Pancreas (tissue), 10 donors: Measurements from ENCODE around the gene PWP2. TPM values are rescaled to one million over a fixed set of nuclear protein-coding genes. Genes with fewer than 3 reads are reported as not detected.
A peak's percentile ranks its signal among the peaks of the same experiment; 100 is the strongest.

ENCODE experiments used
- ATAC-seq, 4 donors: fragments of 200-7000 bp; cut with Tn5 transposase; one replicate each; pipeline versions ENCODE4 v1.8.0 to v1.9.1; 2020; ENCODE audit warnings: mild to moderate bottlenecking in 4 of 4, moderate library complexity in 4 of 4
- DNase-seq, 6 donors: peaks; one replicate each; pipeline ENCODE4 v3.0.0-alpha.2; 2020
- FAIRE-seq: peaks from 2 replicates; lab custom pipeline; 2012; peaks lifted over from hg19 to GRCh38; lab: Jason Lieb, UNC
- H3K27ac ChIP-seq, 4 donors: fragments of 200-600 bp; sonication (generic); 1 replicate in 3 of 4; 2 replicates in 1 of 4; pipeline versions ENCODE4 v1.5.0 to v1.8.0; 2020
- H3K27me3 ChIP-seq, 4 donors: fragments of 200-600 bp; one replicate each; pipeline ENCODE4 v1.8.0; 2021
- H3K36me3 ChIP-seq, 3 donors: fragments of 200-600 bp; sonication (generic) in 1 of 3; one replicate each; pipeline versions ENCODE4 v1.5.0 to v1.8.0; 2020 to 2021
- H3K4me1 ChIP-seq, 3 donors: fragments of 200-600 bp; one replicate each; pipeline ENCODE4 v1.8.0; 2021
- H3K4me3 ChIP-seq, 4 donors: fragments of 200-600 bp; sonication (generic) in 2 of 4; one replicate each; pipeline versions ENCODE4 v1.5.0 to v1.8.0; 2020 to 2021
- H3K9me3 ChIP-seq, 4 donors: fragments of 200-600 bp; one replicate each; pipeline ENCODE4 v1.8.0; 2021
- WGBS, 2 donors: extraction: QIAGEN DNeasy Blood & Tissue Kit; methylation state at CpG; one replicate each; pipeline ENCODE4 v1.1.7; 2013; 5-methylcytosine and 5-hydroxymethylcytosine counted together
- intact Hi-C, 3 donors: fragments of 100-400 bp; cut with DNase I; formaldehyde crosslinking; loops; one replicate each; pipeline versions ENCODE4 v1.11.1 to v1.14.2; 2022
- polyA plus RNA-seq, 2 donors: library from polyadenylated mRNA; stranded (reverse); fragments of 200-250 nt; gene quantifications; one replicate each; pipeline ENCODE4 v1.2.3, GENCODE V29; 2013
- total RNA-seq, 6 donors: library from RNA; stranded (reverse); fragmentation: NEBNext Ultra II Directional in 4 of 6; extraction: Animal tissue kit (Norgen Biotek cat#: 25700) in 4 of 6; gene quantifications; one replicate each; pipeline versions ENCODE4 v1.2.1 to v1.2.4, GENCODE V29; 2021 to 2023
- TF ChIP-seq, protein P1 (sequence below), 4 donors: fragments of 200-600 bp; sonication (generic) in 3 of 4; IDR thresholded peaks; one replicate each; pipeline versions ENCODE4 v1.5.0 to v1.8.0; 2021; ENCODE audit warnings: antibody characterized with exemption in 4 of 4
- donor health status: healthy with polysubstance abuse.
- donor health status: DM: no; HTN: no; CAD: no; lungs with moderate emphysema.
- donor health status: DM: no; HTN: no; CAD: no.
- donor health status: control.
- donor health status: control.
- donor health status: Bipolar disorder and iron deficiency.
- donor health status: DM: yes; HTN: yes; CAD: no.
- donor health status: DM: no; HTN: no; CAD: no.
- donor health status: DM: no; HTN: no; CAD: no.
- donor health status: DM: yes; HTN: yes; CAD: no.

The PWP2 gene
- total and polyA plus RNA-seq, 8 donors, result 0.87 to 10.5 (median 2.9) TPM

DNA sequence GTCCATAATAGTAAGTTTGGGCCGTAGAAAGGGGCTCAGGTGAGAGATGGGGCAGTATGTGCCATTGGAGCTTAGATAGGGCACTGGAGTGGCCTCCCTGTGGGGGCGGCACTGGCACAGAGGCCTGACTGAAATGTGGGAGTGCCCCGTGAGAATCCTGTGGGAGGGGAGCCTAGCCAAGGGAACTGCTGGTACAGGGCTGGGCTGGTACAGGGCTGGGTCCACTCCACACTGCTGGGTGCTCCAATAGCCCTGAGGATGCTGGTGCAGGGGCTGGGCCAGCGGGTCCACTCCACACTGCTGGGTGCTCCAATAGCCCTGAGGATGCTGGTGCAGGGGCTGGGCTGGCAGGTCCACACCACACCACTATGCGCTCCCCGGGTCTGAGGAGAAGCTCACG is 44.8 kb upstream of the PWP2 start:
- no peaks in the 10 kb centered on the region for H3K9me3 ChIP-seq
- H3K27me3 ChIP-seq, result no peaks in the 10 kb centered on the region
- ATAC-seq (no peak), DNase-seq (no peak), FAIRE-seq (no peak)
- H3K27ac ChIP-seq, result no peak overlapping the region
- no peak overlapping the region for H3K4me3 ChIP-seq
- WGBS, 2 donors, result 94% methylated on average over 7 of the region's 7 CpGs
- peaks cover 0 to 14% (median 5%) of the 10 kb centered on the region in 3 donors for H3K36me3 ChIP-seq
- intact Hi-C loops, result no loop called here
- H3K4me1 ChIP-seq, result no peaks in the 10 kb centered on the region
- TF ChIP-seq, protein P1, sequence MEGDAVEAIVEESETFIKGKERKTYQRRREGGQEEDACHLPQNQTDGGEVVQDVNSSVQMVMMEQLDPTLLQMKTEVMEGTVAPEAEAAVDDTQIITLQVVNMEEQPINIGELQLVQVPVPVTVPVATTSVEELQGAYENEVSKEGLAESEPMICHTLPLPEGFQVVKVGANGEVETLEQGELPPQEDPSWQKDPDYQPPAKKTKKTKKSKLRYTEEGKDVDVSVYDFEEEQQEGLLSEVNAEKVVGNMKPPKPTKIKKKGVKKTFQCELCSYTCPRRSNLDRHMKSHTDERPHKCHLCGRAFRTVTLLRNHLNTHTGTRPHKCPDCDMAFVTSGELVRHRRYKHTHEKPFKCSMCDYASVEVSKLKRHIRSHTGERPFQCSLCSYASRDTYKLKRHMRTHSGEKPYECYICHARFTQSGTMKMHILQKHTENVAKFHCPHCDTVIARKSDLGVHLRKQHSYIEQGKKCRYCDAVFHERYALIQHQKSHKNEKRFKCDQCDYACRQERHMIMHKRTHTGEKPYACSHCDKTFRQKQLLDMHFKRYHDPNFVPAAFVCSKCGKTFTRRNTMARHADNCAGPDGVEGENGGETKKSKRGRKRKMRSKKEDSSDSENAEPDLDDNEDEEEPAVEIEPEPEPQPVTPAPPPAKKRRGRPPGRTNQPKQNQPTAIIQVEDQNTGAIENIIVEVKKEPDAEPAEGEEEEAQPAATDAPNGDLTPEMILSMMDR (IDR thresholded peaks at IDR 0.05), result no peak

DNA sequence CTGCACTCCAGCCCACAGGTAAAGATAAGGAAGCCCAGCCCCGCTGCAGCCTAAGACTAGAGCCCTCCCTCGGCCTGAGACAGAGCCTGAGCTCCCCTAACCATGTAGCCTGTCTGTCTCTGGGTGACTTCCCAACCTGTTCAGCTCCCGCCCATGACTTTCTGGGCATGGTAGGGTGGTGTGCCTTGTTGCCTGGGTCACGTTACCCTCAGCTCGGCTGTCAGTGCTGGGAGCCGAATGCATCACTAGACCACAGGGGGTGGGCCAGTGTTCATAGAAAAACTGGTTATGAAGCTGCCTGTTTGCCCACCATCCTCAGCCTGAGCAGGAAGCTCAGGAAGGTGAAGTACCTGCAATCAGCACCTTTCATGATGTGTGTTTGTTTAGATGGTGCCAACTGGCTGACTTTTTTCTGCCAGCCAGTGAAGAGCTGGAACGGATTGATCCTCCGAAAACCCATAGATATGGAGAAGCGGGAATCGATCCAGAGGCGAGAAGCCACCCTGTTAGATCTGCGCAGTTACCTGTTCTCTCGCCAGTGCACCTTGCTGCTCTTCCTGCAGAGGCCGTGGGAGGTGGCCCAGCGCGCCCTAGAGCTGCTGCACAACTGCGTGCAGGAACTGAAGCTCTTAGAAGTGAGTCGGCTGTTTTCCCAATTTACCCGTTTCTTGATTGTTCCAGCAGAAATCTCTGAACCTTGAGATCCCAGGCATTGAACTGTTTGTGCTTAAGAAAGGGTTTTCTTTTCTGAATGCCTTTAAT is 43.9 kb upstream of the PWP2 start:
- TF ChIP-seq, protein P1 (IDR thresholded peaks at IDR 0.05), result no peak
- Histone ChIP-seq H3K9me3 (no peaks in the 10 kb centered on the region), H3K36me3 (peaks cover 0 to 14% (median 5%) of the 10 kb centered on the region in 3 donors), H3K4me1 (no peaks in the 10 kb centered on the region), H3K4me3 (no peak overlapping the region), H3K27me3 (no peaks in the 10 kb centered on the region), H3K27ac (no peak overlapping the region)
- DNase-seq (no peak), ATAC-seq (no peak), FAIRE-seq (no peak)
- intact Hi-C loops, result no loop called here
- 92 to 94% methylated on average over 19 of the region's 19 CpGs for WGBS, 2 donors

DNA sequence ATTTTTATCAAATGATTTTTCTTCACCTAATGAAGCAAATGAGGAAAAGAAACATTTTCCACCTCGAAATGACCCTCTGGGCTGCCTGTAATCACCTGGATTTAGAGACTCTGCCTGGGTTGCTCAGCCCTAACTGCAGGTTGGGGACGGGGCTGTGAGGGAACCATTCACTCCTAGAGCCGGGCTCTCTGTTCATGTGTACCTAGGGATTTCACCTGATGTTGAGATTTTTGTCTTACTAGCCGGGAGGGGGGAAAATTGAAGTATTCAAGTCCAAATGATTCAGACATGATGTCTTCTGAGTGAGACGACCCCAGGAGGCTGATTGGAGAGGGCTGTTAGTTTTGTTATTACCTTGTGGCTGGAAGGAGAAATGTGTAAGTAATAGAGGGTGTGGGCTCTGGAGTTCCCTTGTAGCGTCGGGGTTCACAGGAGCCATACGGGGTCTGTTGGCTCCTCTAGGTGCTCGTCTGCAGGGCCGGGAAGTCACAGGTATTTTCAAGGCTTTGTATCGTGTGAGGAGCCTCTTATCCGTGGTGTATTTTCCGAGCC is 42.3 kb upstream of the PWP2 start:
- DNase-seq, result no peak
- H3K9me3 ChIP-seq, result no peaks in the 10 kb centered on the region
- no peaks in the 10 kb centered on the region for H3K27me3 ChIP-seq
- H3K36me3 ChIP-seq, result peaks cover 0 to 5% (median 5%) of the 10 kb centered on the region in 3 donors
- no peak for FAIRE-seq
- ATAC-seq, result no peak
- H3K27ac ChIP-seq, result no peak overlapping the region
- H3K4me1 ChIP-seq, result no peaks in the 10 kb centered on the region
- H3K4me3 ChIP-seq, result no peak overlapping the region
- TF ChIP-seq, protein P1 (IDR thresholded peaks at IDR 0.05), result no peak
- intact Hi-C loops, result no loop called here
- WGBS, 2 donors, result 90 to 92% methylated on average over 13 of the region's 13 CpGs

DNA sequence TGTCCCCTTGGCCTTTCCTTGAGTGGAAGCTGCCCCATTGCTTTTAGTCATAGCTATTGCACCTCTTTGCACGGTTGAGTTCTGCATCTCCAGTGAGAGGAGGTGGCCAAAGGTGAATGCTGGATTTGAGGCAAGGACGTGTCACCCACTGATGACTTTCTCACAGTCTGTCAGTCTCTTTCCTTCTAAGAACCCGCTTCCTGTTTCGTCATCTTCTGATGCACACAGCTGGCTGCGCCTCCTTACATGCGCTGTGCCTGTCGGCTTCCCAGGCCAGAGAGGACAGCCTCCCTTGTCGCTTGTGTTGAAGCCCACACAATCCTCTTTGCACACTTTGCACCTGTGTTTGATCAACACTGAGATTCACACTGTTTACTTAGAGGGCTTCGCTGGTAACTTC is 41.8 kb upstream of the PWP2 start:
- Histone ChIP-seq H3K27ac (no peak overlapping the region), H3K27me3 (no peaks in the 10 kb centered on the region), H3K36me3 (peaks cover 0 to 5% (median 5%) of the 10 kb centered on the region in 3 donors), H3K4me3 (no peak overlapping the region), H3K9me3 (no peaks in the 10 kb centered on the region), H3K4me1 (no peaks in the 10 kb centered on the region)
- no peak for FAIRE-seq
- peak in 1 of 4 donors; percentile 38 for ATAC-seq
- TF ChIP-seq, protein P1 (IDR thresholded peaks at IDR 0.05), result no peak
- DNase-seq, result no peak
- WGBS, 2 donors, result 77 to 80% methylated on average over 9 of the region's 9 CpGs
- intact Hi-C loops, result no loop called here

DNA sequence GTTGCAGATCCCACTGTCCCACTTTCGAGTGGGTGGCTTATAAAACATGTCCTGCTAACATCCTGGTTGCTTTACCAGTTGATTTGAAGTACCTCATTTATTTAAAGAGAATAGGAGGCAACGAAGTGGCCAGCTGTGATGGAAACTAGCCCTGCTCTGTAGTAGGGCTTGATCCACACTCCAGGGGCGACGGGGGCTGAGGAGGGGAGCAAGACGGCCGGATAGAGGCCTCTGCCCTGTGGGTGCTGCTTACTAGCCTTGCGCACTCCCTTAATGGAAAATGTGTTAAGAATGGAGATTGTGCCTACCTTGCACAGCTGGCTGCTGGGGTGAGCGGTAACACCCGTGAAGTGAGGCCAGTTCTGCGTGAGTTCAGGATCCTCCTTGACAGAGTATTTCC is 41.1 kb upstream of the PWP2 start:
- intact Hi-C loops, result no loop called here
- no peaks in the 10 kb centered on the region for H3K27me3 ChIP-seq
- no peak for ATAC-seq
- H3K4me3 ChIP-seq, result no peak overlapping the region
- H3K27ac ChIP-seq, result no peak overlapping the region
- TF ChIP-seq, protein P1 (IDR thresholded peaks at IDR 0.05), result no peak
- no peaks in the 10 kb centered on the region for H3K4me1 ChIP-seq
- H3K9me3 ChIP-seq, result no peaks in the 10 kb centered on the region
- WGBS, 2 donors, result 91 to 92% methylated on average over 10 of the region's 10 CpGs
- H3K36me3 ChIP-seq, result peaks cover 0 to 5% (median 5%) of the 10 kb centered on the region in 3 donors
- no peak for FAIRE-seq
- DNase-seq, result no peak
